HCT116 (cell line): ENCODE measurements around the gene PDGFA. TPM values are rescaled to one million over a fixed set of nuclear protein-coding genes. Genes with fewer than 3 reads are reported as not detected.

Experiments
- ATAC-seq: fragments of 200-7000 bp; cut with Tn5 transposase; 2 replicates; pipeline ENCODE4 v1.9.1; 2020; ENCODE audit warnings: mild to moderate bottlenecking, moderate library complexity
- BruUV-seq: library from RNA; stranded (reverse); fragments of 400-500 nt; replicated peaks from 2 replicates; lab custom pipeline; 2021; lab: Mats Ljungman, UMichigan
- CTCF ChIA-PET: fragments of 300-600 bp; sonication (Branson Sonifier 250); formaldehyde crosslinking; loops from one replicate; lab custom pipeline; 2021; ENCODE audit warnings: antibody characterized with exemption; lab: Charles Lee
- POLR2A ChIA-PET: fragments of 300-600, 350-600 bp; sonication (Branson Sonifier 250); formaldehyde crosslinking; loops from one replicate; lab custom pipeline; 2021; ENCODE audit warnings: antibody characterized with exemption; lab: Charles Lee
- RAD21 ChIA-PET, 2 experiments: fragments of 300-600 bp; sonication (Branson Sonifier 250); formaldehyde crosslinking; loops; one replicate each; lab custom pipeline; 2023; ENCODE audit warnings: low total read pairs in 2 of 2; ENCODE audit not compliant: uncharacterized antibody in 2 of 2, unreplicated experiment in 2 of 2, low non-redundant PET in 1 of 2; lab: Charles Lee
- DNase-seq: peaks from one replicate; pipeline ENCODE4 v3.0.0-alpha.2; 2010; ENCODE audit warnings: low read depth, low spot score
- H2AFZ ChIP-seq: fragments of 200-600 bp; shearing (Covaris generic), sonication (generic); 2 replicates; pipeline ENCODE4 v1.6.1; 2017; ENCODE audit warnings: low read depth, mixed run types, mixed read lengths, antibody characterized with exemption, low read length; ENCODE audit not compliant: poor library complexity, severe bottlenecking
- H3K27ac ChIP-seq: 2 replicates; pipeline ENCODE4 v1.5.1; 2012; ENCODE audit warnings: low read depth, low read length
- H3K27me3 ChIP-seq: fragments of 200-600 bp; sonication (generic); 2 replicates; pipeline ENCODE4 v1.6.1; 2016; ENCODE audit warnings: mixed run types, low read length, mixed read lengths; ENCODE audit not compliant: insufficient read depth
- H3K36me3 ChIP-seq, 2 experiments: fragments of 200-500 bp in 1 of 2; fragments of 200-600 bp in 1 of 2; sonication (Bioruptor generic) in 1 of 2; sonication (generic) in 1 of 2; 2 replicates each; pipeline versions ENCODE4 v1.5.1 to v1.6.1; 2014 to 2016; ENCODE audit warnings: low read length in 2 of 2, inconsistent platforms in 1 of 2, mixed read lengths in 1 of 2, mixed run types in 1 of 2; ENCODE audit not compliant: insufficient read depth in 2 of 2, control insufficient read depth in 1 of 2
- H3K4me1 ChIP-seq, 2 experiments: fragments of 200-600 bp in 1 of 2; sonication (generic) in 1 of 2; 2 replicates each; pipeline versions ENCODE4 v1.5.1 to v1.6.1; 2012 to 2017; ENCODE audit warnings: low read length in 2 of 2, inconsistent platforms in 1 of 2, mild to moderate bottlenecking in 1 of 2, mixed read lengths in 1 of 2, mixed run types in 1 of 2, moderate library complexity in 1 of 2; ENCODE audit not compliant: insufficient read depth in 2 of 2, control insufficient read depth in 1 of 2
- H3K4me2 ChIP-seq: fragments of 200-600 bp; sonication (generic); 2 replicates; pipeline ENCODE4 v1.6.1; 2017; ENCODE audit warnings: mixed run types, low read length, mixed read lengths
- H3K4me3 ChIP-seq, 2 experiments: fragments of 200-600 bp in 1 of 2; sonication (generic) in 1 of 2; replicated peaks in 1 of 2; 2 replicates each; pipeline ENCODE4 v1.5.1; 2011 to 2016; ENCODE audit warnings: low read length in 2 of 2, control low read depth in 1 of 2, low read depth in 1 of 2, mild to moderate bottlenecking in 1 of 2, mixed read lengths in 1 of 2, mixed run types in 1 of 2
- H3K79me2 ChIP-seq: fragments of 200-600 bp; sonication (generic); 2 replicates; pipeline ENCODE4 v1.6.1; 2017; ENCODE audit warnings: mild to moderate bottlenecking, mixed run types, low read length, moderate library complexity, mixed read lengths; ENCODE audit not compliant: insufficient read depth
- H3K9ac ChIP-seq: fragments of 200-600 bp; sonication (generic); 2 replicates; pipeline ENCODE4 v1.6.1; 2016; ENCODE audit warnings: low read length, mixed read lengths
- H3K9me2 ChIP-seq: fragments of 200-600 bp; sonication (generic), shearing (Covaris generic); 2 replicates; pipeline ENCODE4 v1.6.1; 2017; ENCODE audit warnings: mixed run types, mild to moderate bottlenecking, moderate library complexity; ENCODE audit not compliant: insufficient read depth
- H3K9me3 ChIP-seq, 2 experiments: fragments of 200-500 bp in 1 of 2; fragments of 200-600 bp in 1 of 2; sonication (Bioruptor generic) in 1 of 2; sonication (generic) in 1 of 2; 2 replicates each; pipeline ENCODE4 v1.6.1; 2014 to 2017; ENCODE audit warnings: low read length in 2 of 2, mixed read lengths in 2 of 2, inconsistent platforms in 1 of 2, low read depth in 1 of 2, mild to moderate bottlenecking in 1 of 2, mixed run types in 1 of 2, moderate library complexity in 1 of 2; ENCODE audit not compliant: control insufficient read depth in 1 of 2, insufficient read depth in 1 of 2
- H4K20me1 ChIP-seq: fragments of 200-600 bp; sonication (generic), shearing (Covaris generic); 2 replicates; pipeline ENCODE4 v1.6.1; 2017; ENCODE audit warnings: mixed run types, mild to moderate bottlenecking, moderate library complexity; ENCODE audit not compliant: insufficient read depth
- CBX3 ChIP-seq: IDR thresholded peaks from 2 replicates; pipeline ENCODE4 v1.6.1; 2012; ENCODE audit warnings: low read depth
- CEBPB ChIP-seq: IDR thresholded peaks from 2 replicates; pipeline ENCODE4 v1.6.1; 2012; ENCODE audit warnings: low read depth
- EGR1 ChIP-seq: IDR thresholded peaks from 2 replicates; pipeline ENCODE4 v1.6.1; 2012; ENCODE audit warnings: low read depth
- EZH2 ChIP-seq: fragments of 200-600 bp; sonication (generic); IDR thresholded peaks from 2 replicates; pipeline ENCODE4 v1.6.1; 2017; ENCODE audit warnings: antibody characterized with exemption, mixed run types
- EZH2phosphoT487 ChIP-seq: fragments of 200-600 bp; IDR thresholded peaks from 2 replicates; pipeline ENCODE4 v1.6.1; 2018; ENCODE audit warnings: antibody characterized with exemption, borderline replicate concordance
- POLR2A ChIP-seq: IDR thresholded peaks from 2 replicates; pipeline ENCODE4 v1.7.0; 2011; ENCODE audit warnings: borderline replicate concordance; ENCODE audit not compliant: insufficient read depth, insufficient read length; ENCODE audit errors: extremely low read depth
- RAD21 ChIP-seq: IDR thresholded peaks from 2 replicates; pipeline ENCODE4 v1.6.1; 2012; ENCODE audit warnings: low read depth, mild to moderate bottlenecking
- SIN3A ChIP-seq: IDR thresholded peaks from 2 replicates; pipeline ENCODE4 v1.6.1; 2012; ENCODE audit warnings: low read depth
- SRF ChIP-seq: IDR thresholded peaks from 2 replicates; pipeline ENCODE4 v1.6.1; 2012; ENCODE audit warnings: low read depth
- TCF7L2 ChIP-seq: IDR thresholded peaks from 2 replicates; pipeline ENCODE4 v1.7.0; 2011; ENCODE audit warnings: borderline replicate concordance, inconsistent platforms; ENCODE audit not compliant: insufficient read depth, insufficient read length; ENCODE audit errors: extremely low read depth
- YY1 ChIP-seq: IDR thresholded peaks from 2 replicates; pipeline ENCODE4 v1.6.1; 2011; ENCODE audit warnings: low read length, low read depth, moderate library complexity, mild to moderate bottlenecking; ENCODE audit not compliant: insufficient replicate concordance; ENCODE audit errors: extremely low read depth
- ZFX ChIP-seq: fragments of 450-650 bp; IDR thresholded peaks from 2 replicates; pipeline ENCODE4 v1.6.1; 2017
- ZNF274 ChIP-seq: fragments of 200-500 bp; sonication (Bioruptor generic); IDR thresholded peaks from 2 replicates; pipeline ENCODE4 v1.6.1; 2014; ENCODE audit warnings: mild to moderate bottlenecking, low read depth, low read length, inconsistent platforms
- intact Hi-C: fragments of 100-400 bp; cut with micrococcal nuclease; formaldehyde crosslinking; loops from 2 replicates; pipeline ENCODE4 v1.10.0; 2022
- total RNA-seq: library from RNA; stranded (reverse); gene quantifications from one replicate; pipeline ENCODE4 v1.2.1, GENCODE V29; 2021; ENCODE audit not compliant: unreplicated experiment
- TF ChIP-seq, protein P1 (sequence below), 3 experiments: fragments of 200-600 bp in 1 of 3; sonication (generic) in 1 of 3; IDR thresholded peaks in 2 of 3; conservative IDR thresholded peaks in 1 of 3; 2 replicates each; pipeline ENCODE4 v1.5.1; 2012 to 2017; ENCODE audit warnings: low read depth in 2 of 3, low read length in 2 of 3, antibody characterized with exemption in 1 of 3, borderline replicate concordance in 1 of 3, control low read depth in 1 of 3, mild to moderate bottlenecking in 1 of 3, mixed read lengths in 1 of 3, mixed run types in 1 of 3, moderate library complexity in 1 of 3; ENCODE audit not compliant: insufficient read depth in 1 of 3
- TF ChIP-seq, protein P2 (sequence below): IDR thresholded peaks from 2 replicates; pipeline ENCODE4 v1.6.1; 2012
- TF ChIP-seq, protein P3 (sequence below): IDR thresholded peaks from 2 replicates; pipeline ENCODE4 v1.6.1; 2011; ENCODE audit warnings: mild to moderate bottlenecking, low read length, moderate library complexity; ENCODE audit not compliant: insufficient replicate concordance; ENCODE audit errors: extremely low read depth
- TF ChIP-seq, protein P4 (sequence below): IDR thresholded peaks from 2 replicates; pipeline ENCODE4 v1.6.1; 2012; ENCODE audit warnings: low read depth

PDGFA gene
- total RNA-seq, 1 experiment from 2014 or later = 44.7 TPM

DNA sequence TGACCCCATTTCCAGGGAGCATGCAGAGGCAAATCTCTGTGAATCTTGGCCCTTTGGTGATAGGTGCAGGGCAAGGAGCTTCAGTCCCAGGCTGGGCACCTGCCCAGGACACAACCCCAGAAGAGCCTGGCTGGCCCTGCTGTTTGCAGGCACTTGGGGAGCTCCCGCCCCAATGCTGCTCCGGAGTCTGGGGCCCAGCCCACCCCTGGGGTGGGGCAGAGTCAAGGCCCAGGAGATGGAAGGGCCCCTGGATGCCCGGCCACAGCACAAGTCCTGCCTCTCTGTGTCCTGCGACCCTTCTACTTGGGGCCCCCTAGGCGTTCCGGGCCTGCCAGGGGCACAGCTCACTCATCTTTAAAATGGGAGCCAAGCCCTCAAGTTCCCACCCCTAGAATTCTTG, 24.7 kb downstream of the PDGFA start:
- Histone ChIP-seq H2AFZ (no peak overlapping the region), H3K9ac (no peak overlapping the region), H3K4me3 (no peak overlapping the region), H3K9me3 (no peaks in the 10 kb centered on the region), H3K9me2 (no peaks in the 10 kb centered on the region), H3K4me1 (no peaks in the 10 kb centered on the region), H4K20me1 (no peaks in the 10 kb centered on the region), H3K36me3 (peaks cover 5 to 6% of the 10 kb centered on the region in 2 experiments; a peak in 1 of 4 replicates), H3K79me2 (no peaks in the 10 kb centered on the region), H3K27ac (no peak overlapping the region), H3K4me2 (no peak overlapping the region), H3K27me3 (no peaks in the 10 kb centered on the region)
- BruUV-seq = no TSS peak
- CTCF ChIA-PET = no interaction called here
- RAD21 ChIA-PET = no interaction called here
- DNase-seq (no peak), ATAC-seq (no peak)
- intact Hi-C loops = no loop called here
- TF ChIP-seq CBX3 = no peak
- no peak for TF ChIP-seq EZH2
- TF ChIP-seq POLR2A = no peak
- TF ChIP-seq, protein P1, sequence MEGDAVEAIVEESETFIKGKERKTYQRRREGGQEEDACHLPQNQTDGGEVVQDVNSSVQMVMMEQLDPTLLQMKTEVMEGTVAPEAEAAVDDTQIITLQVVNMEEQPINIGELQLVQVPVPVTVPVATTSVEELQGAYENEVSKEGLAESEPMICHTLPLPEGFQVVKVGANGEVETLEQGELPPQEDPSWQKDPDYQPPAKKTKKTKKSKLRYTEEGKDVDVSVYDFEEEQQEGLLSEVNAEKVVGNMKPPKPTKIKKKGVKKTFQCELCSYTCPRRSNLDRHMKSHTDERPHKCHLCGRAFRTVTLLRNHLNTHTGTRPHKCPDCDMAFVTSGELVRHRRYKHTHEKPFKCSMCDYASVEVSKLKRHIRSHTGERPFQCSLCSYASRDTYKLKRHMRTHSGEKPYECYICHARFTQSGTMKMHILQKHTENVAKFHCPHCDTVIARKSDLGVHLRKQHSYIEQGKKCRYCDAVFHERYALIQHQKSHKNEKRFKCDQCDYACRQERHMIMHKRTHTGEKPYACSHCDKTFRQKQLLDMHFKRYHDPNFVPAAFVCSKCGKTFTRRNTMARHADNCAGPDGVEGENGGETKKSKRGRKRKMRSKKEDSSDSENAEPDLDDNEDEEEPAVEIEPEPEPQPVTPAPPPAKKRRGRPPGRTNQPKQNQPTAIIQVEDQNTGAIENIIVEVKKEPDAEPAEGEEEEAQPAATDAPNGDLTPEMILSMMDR (IDR thresholded peaks at IDR 0.05 in 2 of 3, conservative IDR thresholded peaks at IDR 0.05 in 1 of 3; ENCODE audit: borderline replicate concordance in 1 of 3, insufficient read depth in 1 of 3, low read depth in 2 of 3, low read length in 2 of 3) = no peak
- no peak for TF ChIP-seq CEBPB
- TF ChIP-seq YY1 = no peak
- TF ChIP-seq RAD21 = no peak
- no peak for TF ChIP-seq SRF
- TF ChIP-seq EZH2phosphoT487 = no peak
- TF ChIP-seq ZFX = no peak
- TF ChIP-seq SIN3A = no peak
- TF ChIP-seq, protein P2, sequence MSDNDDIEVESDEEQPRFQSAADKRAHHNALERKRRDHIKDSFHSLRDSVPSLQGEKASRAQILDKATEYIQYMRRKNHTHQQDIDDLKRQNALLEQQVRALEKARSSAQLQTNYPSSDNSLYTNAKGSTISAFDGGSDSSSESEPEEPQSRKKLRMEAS = no peak
- no peak for TF ChIP-seq ZNF274
- TF ChIP-seq, protein P3, sequence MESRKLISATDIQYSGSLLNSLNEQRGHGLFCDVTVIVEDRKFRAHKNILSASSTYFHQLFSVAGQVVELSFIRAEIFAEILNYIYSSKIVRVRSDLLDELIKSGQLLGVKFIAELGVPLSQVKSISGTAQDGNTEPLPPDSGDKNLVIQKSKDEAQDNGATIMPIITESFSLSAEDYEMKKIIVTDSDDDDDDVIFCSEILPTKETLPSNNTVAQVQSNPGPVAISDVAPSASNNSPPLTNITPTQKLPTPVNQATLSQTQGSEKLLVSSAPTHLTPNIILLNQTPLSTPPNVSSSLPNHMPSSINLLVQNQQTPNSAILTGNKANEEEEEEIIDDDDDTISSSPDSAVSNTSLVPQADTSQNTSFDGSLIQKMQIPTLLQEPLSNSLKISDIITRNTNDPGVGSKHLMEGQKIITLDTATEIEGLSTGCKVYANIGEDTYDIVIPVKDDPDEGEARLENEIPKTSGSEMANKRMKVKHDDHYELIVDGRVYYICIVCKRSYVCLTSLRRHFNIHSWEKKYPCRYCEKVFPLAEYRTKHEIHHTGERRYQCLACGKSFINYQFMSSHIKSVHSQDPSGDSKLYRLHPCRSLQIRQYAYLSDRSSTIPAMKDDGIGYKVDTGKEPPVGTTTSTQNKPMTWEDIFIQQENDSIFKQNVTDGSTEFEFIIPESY = no peak
- no peak for TF ChIP-seq EGR1
- TF ChIP-seq TCF7L2 = no peak
- TF ChIP-seq, protein P4, sequence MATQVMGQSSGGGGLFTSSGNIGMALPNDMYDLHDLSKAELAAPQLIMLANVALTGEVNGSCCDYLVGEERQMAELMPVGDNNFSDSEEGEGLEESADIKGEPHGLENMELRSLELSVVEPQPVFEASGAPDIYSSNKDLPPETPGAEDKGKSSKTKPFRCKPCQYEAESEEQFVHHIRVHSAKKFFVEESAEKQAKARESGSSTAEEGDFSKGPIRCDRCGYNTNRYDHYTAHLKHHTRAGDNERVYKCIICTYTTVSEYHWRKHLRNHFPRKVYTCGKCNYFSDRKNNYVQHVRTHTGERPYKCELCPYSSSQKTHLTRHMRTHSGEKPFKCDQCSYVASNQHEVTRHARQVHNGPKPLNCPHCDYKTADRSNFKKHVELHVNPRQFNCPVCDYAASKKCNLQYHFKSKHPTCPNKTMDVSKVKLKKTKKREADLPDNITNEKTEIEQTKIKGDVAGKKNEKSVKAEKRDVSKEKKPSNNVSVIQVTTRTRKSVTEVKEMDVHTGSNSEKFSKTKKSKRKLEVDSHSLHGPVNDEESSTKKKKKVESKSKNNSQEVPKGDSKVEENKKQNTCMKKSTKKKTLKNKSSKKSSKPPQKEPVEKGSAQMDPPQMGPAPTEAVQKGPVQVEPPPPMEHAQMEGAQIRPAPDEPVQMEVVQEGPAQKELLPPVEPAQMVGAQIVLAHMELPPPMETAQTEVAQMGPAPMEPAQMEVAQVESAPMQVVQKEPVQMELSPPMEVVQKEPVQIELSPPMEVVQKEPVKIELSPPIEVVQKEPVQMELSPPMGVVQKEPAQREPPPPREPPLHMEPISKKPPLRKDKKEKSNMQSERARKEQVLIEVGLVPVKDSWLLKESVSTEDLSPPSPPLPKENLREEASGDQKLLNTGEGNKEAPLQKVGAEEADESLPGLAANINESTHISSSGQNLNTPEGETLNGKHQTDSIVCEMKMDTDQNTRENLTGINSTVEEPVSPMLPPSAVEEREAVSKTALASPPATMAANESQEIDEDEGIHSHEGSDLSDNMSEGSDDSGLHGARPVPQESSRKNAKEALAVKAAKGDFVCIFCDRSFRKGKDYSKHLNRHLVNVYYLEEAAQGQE = no peak
- POLR2A ChIA-PET = no interaction called here
